NCI-H1417 (cell line): ENCODE data around the gene TMTC2.

ENCODE experiments used
- DNase-seq, 3 experiments: peaks; one replicate each; lab custom pipeline; 2025; lab: John Stamatoyannopoulos, UW

The TMTC2 gene

DNA sequence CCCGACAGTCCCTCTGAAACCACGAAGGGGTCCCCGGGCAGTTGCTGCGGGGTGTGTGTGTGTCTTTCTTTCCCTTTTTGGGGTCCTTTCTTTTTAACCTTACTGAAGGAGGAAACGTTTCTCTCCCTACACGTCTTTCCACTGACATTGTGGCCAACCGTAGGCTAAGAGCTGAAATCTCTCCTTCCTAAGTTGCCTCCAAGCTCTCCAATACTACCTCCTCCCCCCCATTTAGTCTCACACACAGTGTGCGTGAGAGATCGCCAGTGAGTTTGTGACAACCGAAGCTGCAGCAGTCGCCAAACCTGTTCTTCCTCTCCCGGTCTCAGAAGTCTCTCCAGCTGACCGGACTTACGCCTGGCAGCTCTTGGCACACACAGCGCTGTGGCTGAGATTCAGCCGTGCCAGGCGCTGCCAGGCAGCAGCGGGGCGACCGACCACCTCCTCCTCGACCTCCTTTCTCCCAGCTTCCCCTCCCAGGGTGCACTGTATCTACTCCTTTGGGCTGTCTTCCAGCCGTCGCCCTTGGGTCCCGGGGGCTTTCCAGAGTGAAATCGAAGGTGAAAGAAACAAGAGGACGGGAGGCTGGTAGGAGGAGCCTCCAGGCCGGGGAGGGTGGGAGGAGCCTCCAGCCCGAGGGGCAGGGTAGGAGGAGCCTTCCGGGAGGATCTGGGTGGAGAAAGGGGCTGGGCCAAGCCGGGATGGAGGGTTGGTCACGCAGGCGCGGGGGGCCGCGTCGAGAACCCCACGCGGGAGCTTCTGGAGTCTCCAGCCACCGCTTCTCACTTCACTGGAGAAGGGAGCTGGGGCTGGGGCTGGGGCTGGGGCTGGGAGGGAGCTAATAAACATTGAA is at the start of gene TMTC2:
Gene TMTC2, plus strand, starts transcription at position 739 of the 853 bp plus-strand sequence.
- DNase-seq, result peak; percentile 95 to 98 (median 98)

DNA sequence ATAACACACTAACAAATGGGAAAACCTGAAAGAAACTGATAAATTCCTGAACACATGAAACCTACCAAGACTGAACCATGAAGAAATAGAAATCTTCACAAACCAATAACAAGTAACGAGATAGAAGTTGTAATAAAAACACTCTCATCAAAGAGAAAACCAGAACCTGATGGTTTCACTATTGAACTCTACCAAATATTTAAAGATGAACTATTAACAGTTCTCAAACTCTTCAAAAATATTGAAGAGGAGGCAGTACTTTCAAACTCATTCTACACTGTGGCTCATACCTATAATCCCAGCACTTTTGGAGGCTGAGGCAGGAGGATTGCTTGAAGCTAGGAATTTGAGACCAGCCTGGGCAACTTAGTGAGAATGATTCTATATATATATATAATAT is 48.4 kb upstream of the TMTC2 start:
- DNase-seq, result peak in 1 of 3 experiments; percentile 37

DNA sequence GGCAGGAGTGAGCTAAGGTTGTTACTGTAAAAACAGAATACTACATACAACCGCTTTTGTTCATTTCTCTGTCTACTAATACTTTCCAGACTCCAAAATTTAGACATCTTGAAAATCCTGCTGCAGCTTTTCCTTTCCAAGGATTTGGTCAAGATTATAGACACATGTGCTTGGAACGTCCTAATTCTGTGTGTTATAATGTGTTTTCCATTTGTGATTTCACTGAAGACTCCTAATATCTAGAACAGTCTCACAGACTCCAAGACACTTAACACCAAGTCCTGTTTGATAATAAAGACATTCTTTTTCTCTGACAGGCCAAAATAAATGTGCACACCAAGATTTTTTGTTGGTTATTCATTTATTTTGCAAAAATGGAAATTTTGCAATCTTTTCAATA is 41.8 kb upstream of the TMTC2 start:
- no peak for DNase-seq

DNA sequence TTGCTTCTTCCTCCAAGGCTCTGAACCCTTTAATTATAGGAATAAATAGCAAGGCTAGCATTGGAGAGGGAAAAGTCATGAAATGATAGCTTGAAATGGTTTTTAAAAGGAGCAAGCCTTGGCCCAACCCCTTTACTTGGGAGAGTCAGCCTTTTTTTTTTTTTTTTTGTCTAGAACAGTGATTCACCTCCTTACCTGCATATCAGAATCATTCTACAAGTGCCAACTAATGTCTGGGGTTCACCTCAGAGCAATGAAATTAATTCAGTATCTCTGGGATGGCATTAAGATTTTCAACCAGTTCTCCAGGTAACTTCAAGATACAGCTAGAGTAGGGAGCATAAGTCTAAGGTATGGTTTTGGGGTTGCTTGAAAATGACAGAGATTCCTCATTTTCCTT is 41.3 kb upstream of the TMTC2 start:
- no peak for DNase-seq

DNA sequence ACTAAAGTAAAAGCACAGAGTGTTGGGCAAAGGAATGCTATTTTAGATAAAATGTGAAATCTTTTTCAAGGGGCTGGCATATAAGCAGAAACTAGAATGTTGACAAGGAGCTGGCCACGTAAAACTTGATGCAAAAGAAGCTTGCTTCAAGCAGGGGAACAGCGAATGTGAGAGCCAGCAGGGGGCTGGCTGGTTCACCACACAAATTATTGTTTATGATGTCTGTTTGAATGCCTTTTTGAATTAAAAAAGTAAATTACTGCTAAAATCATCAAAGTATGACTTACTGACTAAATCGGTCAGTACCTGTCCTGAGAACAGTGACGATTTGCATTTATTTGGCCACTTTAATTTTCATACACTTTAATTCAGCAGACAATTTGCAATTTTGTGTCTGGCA is 38.9 kb upstream of the TMTC2 start:
- DNase-seq, result no peak

DNA sequence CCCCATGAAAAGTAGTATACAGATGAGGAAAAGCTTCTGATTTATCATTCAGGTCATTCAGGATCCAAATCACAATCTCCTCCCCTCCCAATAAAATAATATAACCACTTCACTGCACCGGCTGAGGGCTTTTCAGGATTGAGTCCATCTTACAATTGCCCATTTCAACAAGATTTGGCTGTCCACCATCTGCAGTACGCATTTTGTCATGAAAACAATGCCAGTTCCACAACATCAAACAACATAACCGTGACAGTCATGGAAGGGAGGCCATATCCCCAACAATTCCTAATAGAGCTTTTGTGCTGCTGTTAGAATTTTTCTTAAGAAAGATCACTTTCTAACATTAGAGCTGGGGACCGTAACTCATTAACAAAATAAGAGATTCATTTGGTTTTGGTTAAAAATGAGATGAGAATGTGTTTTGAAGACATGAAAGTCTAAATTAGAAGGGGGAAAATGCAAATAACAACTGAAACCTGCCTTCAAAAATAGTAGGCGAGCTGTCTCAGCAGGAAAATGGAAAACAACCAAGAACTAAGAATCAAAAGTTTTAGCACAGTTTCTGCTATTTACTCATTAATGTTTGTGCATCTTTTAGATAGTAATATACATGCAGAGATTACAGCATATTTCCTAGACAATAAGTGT is 38.3 kb upstream of the TMTC2 start:
- no peak for DNase-seq

DNA sequence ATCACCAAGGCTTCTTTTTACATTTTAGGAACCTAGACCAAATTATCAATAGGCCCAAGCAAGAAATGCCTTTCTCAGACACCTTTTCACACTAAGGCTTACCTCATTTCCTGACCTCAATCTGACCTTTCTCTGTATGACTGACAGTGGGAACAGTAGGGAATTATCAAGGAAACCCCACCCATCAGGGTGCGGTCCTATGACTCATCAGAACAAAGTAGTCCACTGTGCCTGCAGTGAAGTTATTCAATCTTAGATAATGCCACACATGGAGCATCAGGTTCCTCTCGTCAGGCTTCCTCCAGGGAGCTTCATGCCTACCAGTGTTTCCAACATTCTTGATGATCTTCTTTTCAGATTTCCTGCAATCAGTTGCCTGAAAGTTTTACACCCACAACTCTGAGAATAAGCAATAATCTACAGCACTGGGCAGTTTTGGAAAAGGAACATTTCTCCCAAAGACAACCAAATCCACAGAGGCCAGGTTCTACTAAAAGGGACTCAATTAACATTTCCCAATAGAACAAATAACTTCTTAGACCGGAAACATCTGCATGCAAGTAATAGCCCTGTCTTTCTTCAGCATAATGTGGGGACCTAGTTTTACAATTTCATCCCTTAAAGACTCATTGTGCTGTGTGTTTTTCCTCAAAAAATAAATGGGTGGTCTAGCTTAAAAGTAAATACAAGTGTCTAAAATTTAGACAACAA is 35.9 kb upstream of the TMTC2 start:
- peak in 2 of 3 experiments; percentile 15 to 26 for DNase-seq

DNA sequence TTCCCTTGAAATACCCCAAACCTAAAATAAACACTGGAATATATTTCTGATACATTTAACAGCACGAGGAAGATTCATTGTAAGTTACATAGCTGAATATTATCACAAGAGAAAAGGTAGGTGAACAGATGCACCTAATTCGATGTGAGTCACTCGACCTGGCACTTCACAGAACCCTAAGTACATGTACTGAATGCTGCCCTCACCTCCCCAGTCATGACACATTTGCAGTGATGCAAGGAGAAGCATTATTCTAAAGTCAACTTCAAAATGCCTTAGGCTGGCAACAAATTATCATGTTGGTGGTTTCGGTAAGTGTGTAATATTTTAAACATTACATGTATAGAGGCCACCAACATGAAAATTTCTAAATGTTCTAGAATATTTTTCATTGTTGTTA is 35.2 kb upstream of the TMTC2 start:
- peak in 2 of 3 experiments; percentile 28 to 88 for DNase-seq

DNA sequence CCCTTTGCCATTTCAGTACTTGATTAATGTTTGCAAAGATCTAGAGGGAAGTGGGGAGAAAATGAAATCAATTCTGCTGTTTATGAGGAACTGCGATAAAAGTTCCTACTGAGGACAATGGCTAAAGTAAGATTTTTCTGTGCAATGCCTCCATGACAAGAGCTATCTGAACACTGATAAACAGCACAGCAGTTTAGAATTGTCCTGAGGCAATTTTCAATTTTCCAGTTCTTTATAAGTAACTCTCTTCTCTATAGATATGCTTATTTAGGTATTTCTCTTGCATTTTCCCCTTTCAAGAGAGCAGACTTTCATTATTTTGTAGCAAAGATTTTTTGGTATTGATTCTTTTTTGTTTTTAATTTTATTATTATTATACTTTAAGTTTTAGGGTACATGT is 34.6 kb upstream of the TMTC2 start:
- no peak for DNase-seq

DNA sequence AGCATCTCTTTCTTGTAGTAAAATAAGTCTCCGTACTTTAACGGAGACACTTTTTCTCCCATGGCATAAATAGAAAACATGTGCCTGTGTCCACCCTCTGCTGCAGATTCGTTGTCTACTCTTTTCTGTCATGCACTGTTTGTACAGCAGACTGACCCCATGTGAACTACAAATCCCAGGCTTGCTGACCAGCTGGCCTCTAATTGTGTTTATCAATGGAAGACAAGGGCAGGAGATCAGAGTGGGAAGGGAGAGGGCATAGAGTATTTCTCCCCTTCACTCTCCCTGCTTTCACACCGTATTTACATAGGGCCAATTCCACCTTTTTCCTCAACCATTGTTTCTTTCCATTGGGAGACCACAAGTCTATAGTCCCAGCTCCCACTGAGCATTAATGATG is 31.0 kb upstream of the TMTC2 start:
- DNase-seq, result no peak

DNA sequence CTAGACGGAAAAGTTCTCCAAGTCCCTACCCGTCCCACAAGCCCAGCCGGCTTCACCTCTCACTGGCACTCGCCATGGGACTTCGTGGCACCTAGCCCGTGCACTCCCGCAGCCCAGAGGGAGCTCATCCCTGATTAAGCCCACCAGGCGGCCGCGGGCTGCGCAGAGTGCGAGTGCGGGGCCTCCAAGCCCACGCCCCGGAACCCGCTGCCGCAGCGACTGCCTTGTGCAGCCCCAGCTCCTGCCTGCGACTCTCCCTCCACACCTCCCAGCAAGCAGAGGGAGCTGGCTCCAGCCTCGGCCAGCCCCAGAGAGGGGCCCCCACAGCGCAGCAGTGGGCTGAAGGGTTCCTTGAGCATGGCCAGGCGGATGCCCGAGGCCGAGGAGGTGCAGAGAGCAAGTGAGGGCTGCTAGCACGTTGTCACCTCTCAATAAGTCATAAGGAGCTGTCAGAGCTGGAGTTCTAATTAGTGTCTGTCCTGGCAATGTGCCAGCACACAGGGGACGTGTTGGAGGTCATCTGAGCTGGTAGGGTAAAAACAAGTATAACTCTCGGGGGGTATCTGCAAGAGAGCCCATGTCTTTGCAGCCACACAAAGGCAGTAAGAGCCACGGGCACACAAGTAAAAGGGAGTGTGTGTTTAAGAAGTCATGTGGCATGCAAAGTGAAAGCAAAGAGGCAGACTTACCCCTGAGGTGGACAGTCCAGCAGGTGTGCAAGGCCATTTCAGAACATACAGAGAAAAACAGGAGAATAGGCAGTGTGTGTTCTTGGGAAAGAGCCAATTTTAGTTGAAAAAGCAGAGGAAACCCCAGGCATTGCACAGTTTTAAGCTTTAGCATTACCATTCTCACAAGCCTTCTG is 27.1 kb upstream of the TMTC2 start:
- DNase-seq, result peak in 2 of 3 experiments; percentile 31 to 72

DNA sequence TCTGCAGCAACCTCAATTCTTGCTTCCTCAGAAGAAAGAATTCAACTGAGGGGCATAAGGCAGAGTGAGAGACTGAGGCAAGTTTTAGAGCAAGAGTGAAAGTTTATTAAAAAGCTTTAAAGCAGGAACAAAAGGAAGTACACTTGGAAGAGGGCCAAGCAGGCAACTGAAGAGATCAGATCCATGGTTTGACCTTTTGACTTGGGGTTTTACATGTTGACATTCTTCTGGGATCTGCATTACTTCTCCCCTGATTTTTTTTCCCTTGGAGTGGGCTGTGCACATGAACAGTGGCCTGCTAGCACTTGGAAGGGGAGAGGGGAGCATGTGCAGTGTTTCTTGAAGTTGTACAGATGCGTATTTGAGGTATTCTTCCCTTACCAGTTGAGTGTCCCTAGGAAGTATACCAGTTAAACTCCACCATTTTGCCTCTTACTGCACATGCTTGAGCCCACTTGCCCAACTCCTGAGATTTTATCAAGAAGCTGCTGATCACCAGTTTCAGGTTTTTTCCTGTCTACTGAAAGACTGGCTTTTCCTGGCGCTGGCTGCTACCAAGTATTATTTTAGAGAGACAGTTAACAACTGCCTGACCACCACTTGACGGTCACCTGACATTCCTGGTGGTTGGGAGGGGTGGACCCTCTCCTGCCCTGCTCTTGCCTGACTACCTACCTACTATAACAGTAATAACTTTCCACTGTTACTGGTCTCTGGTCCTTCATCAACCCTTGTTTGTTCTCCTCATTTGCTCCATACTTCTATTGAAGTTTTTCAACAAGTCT is 26.0 kb upstream of the TMTC2 start:
- no peak for DNase-seq

DNA sequence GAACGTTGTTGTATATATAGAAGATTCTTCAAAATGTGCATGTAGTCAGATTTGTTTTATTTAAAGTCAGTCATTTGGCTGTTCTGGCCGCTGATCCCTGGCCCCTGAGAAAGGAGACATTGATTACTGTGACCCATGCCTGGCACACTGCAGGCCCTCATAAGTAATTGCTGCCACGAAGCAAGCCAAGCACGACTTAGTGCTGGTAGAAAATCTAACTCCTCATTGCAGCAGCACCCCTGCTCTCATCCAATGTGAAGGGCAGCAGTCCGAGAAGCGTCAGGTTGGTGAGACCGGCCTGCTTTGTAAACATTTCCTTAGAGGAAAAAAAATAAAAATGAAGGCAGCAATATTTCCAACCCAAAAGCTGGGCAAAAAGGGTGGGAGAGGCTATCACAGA is 22.8 kb upstream of the TMTC2 start:
- DNase-seq, result peak in 1 of 3 experiments; percentile 9

DNA sequence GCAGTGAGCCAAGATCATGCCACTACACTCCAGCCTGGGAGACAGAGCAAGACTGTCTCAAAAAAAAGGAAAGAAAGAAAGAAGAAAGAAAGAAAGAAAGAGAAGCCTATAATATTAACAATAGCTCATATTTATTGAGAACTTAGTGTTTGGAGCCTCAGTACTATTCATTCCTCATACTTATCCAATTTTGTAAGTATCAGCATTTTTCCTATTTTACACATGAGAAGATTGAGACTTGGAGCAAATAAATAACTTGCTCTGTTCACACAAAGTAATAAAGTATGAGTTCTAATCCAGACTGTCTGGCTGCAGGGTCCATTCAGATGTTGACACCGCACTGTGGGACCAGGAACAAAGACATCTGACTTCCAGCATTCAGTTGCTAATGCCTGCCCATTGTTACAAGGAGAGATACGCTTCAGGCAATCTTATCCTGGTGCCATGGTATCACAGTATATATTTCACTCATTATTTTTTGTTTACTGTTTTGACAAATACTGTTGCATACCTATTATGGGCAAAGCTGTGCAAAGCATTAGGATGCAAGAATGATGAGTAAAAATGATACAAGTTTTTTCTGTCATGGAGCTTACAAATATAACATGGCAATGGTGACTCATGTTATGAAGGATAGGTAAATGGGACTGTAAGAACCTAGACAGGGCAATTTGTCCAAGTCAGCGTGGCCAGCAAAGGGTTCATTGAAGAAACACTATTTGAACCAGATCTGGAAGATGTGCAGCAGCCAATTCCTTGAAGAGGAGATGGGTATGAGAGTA is 21.4 kb upstream of the TMTC2 start:
- no peak for DNase-seq

DNA sequence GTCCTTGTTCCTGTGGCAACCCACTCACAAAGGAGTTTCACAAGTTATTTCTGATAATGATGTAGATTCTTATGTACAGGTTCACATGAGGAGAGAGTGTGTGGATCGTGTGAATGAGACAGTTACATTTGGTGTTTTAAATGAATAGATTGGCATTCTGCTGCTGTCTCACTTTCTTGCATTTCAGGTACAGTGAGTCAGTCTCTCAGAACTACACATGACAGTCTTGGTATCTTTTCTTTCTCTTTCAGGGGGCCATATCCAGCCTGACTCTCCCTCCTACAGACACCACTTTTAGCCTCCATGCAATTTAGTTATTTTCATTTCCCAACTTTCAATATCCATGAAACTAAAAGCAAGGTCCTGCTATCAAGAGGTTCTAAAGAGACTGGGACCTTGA is 19.9 kb upstream of the TMTC2 start:
- no peak for DNase-seq

DNA sequence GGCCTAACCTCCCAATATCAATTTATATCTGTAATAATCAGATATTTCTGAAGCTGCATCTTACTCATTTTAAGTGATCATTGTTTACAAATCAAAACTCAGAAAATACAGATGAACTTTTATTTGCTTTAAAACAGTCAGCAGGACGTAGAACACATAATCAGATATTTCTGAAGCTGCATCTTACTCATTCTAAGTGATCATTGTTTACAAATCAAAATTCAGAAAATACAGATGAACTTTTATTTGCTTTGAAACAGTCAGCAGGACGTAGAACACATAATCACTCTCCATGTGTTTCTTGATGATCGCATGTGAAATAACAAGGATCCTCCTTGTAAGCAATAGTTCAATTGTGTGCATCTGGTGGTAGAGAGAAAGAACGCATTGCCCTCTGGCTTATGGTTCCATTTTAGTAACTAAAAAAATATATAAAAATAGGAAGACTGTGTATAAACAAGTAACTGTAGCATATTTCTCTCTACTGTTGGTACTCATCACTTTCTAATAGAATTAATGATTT is 15.0 kb upstream of the TMTC2 start:
- DNase-seq, result no peak

DNA sequence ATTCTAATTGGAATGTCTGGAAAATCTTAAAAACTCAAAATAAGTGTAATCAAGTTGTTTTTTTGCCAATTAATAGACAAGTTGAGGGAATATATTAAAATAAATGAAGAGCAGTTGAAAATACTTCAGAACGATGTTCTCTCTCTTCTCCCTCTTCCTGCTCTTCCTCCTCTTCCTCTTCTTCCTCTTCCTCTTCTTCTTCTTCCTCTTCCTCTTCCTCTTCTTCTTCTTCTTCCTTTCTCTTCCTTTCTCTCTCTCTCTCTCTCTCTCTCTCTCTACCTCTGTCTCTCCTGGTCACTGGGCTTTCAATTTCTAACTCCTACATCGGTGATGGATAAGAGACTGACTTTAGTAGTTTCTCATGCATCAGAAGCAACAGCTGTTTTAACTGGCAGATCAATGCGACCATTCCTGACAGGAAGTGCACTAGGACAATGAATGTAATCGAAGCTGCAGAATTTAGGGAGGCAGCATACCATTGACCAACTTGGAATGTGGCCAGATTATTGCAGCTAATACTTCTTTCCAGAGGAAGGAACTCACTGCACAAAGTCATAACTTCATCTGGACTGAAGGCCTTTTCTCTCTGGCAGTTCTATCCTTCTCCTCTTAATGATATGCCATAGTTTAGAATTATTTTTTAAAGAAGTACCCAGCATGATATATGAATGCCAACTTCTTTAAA is 13.8 kb upstream of the TMTC2 start:
- DNase-seq, result peak in 1 of 3 experiments; percentile 36

DNA sequence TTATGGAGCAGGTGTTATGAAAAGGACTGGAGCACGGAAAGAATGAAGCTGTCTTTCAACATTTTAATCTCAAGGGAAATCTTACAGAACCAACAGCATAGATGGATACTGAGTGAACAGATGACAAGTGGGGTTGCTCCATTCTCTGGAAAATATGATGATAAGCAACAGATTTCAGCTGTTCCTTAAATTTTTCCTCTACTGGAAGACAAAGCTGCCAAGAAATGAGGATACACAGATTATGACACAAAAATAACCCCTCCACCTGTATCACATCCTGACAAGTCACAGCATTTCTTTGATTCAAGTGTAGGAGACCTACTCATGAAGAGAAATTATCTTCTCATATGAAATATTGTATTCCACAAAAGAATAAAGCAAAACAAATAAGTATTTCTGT is 13.0 kb upstream of the TMTC2 start:
- peak in 2 of 3 experiments; percentile 29 to 81 for DNase-seq

DNA sequence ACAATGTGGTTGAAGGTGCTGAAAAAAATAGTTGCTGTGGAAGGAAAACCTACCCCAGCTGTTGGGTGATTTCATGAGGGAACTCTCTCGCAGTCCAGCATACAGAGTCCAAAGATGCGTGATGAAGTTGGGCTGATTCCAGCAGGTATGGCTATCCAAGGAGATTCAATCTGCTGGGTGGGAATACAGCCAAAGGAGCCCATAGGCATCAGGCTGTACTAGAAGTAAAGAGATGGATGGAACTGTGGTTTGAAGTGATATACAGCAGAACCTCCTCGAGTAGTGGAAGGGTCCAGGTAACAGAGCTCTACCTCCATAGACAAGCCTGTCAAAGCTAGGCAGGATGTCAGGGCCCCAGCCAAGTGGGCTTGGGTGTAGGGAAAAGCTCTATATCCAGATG is 11.5 kb upstream of the TMTC2 start:
- no peak for DNase-seq
